Germinal center (tissue), 1 donor: Measurements from ENCODE around the gene NLGN2.

Experiments used
- DNase-seq: peaks from one replicate; pipeline ENCODE4 v3.0.0; 2012; ENCODE audit warnings: mixed read lengths, low spot score

The NLGN2 gene

DNA sequence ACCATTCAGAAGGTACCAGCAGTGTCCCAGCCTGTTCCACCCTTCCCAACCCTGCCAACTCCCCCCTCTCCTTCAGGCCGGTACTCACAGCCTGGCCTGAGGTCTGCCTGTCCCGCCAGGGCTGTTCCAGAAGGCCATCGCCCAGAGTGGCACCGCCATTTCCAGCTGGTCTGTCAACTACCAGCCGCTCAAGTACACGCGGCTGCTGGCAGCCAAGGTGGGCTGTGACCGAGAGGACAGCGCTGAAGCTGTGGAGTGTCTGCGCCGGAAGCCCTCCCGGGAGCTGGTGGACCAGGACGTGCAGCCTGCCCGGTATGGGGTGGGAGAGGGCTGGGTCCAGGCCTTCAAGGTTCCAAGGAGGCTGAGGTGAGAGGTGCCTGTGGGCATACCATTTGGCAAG is 7.2 kb downstream of the NLGN2 start:
- DNase-seq: no peak

DNA sequence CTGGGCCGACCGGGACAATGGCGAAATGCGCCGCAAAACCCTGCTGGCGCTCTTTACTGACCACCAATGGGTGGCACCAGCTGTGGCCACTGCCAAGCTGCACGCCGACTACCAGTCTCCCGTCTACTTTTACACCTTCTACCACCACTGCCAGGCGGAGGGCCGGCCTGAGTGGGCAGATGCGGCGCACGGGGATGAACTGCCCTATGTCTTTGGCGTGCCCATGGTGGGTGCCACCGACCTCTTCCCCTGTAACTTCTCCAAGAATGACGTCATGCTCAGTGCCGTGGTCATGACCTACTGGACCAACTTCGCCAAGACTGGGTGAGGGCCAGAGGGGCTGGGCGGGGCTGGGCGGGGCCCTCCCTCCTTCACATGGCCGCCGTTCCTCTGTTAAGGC is 8.1 kb downstream of the NLGN2 start:
- DNase-seq: no peak

DNA sequence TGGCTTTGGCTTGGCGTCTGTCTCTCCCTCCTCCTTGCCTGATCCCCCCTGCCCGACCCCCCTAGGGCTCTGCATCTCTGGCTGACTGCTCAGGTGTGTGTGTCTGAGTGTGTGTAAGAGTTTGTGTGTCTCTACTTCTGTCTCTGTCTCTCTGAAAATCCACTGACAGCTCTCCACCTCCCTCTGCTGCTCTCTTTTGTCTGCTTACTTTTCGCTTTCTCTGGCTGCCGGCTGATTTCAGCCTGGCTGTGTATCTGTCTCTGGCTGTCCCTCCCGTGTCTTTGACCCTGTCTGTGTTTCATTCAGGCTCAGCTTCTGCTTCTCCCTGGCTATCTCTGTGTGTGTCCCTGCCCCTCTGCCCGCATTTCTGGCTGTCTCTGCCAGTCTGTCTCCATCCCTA is 8.7 kb downstream of the NLGN2 start:
- DNase-seq: no peak

DNA sequence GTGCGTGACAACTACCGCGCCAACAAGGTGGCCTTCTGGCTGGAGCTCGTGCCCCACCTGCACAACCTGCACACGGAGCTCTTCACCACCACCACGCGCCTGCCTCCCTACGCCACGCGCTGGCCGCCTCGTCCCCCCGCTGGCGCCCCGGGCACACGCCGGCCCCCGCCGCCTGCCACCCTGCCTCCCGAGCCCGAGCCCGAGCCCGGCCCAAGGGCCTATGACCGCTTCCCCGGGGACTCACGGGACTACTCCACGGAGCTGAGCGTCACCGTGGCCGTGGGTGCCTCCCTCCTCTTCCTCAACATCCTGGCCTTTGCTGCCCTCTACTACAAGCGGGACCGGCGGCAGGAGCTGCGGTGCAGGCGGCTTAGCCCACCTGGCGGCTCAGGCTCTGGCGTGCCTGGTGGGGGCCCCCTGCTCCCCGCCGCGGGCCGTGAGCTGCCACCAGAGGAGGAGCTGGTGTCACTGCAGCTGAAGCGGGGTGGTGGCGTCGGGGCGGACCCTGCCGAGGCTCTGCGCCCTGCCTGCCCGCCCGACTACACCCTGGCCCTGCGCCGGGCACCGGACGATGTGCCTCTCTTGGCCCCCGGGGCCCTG is 9.5 kb downstream of the NLGN2 start:
- no peak for DNase-seq

DNA sequence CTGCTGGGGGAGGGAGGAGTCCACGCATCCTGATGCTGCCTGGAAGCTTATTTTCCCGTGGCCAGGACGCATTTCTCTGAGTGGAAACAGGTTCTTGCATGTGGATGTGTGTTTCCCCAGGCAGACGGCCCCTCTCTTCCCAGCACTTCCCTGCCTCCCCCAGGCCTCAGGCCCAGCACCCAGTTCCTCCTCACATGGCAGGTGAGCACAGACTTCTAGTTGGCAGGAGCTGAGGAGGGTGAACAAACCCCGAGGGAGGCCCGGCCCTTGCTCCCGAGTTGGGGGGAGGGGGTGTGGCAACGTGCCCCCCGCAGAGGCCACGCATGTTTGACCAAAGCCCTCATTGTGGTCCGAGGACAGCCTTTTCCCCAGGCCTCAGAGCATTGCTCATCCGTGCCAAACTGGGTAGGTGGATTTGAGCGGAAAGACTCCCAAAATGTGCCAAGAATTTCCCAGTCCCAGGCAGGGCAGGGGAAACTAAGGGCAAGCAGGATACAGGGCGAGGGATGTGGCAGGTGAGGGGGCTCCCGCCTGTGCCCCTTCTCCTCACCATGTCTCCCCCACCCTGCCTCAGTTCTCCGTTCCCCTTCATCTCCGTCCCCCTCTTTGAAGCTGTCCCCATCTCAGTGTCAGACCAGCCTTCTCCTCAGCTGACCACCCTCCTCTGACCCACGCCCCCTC is 11.0 kb downstream of the NLGN2 start:
- DNase-seq: no peak

DNA sequence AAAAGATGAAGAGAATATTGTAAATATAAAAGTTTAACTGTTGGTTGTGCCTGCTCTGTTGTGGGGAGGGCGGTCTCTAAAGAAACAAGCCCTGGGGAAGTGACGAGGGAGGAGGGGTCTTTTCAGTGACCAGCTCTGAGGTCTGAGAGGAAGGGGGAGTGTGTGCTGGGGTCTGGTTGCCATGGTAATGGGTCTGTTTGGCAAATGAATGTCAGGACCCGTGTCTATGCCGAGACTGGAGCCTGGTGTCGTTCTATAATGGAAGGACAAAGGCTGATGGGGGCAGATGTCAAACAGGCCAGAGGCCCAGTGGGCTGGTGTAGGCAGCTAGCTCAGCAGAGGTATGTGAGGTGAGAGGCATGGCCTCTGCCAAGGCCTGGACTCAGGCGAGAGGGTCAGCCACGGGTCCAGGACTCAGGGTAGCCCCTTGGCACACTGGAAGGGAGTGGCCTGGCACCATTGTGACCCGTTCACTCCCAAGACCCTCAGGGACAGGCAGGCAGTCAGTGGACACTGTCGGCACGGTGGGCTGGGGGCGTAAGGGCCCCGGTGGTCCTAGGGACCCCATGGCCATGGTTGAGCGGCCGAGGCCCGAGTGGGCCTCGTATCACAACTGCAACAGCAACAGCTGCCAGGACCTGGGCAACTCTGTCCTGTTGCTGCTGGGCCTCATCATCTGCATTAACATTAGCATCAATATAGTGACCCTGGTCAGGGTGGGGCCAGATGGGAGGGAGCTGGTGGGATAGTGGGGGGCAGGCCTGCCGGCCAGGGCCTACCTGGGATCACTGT is 12.4 kb downstream of the NLGN2 start, which contains the start of gene SPEM1:
TSS of gene SPEM1 (plus strand) at position 506 of the 792 bp plus-strand sequence. CDS start at position 567, 61 bp downstream.
- DNase-seq: no peak

DNA sequence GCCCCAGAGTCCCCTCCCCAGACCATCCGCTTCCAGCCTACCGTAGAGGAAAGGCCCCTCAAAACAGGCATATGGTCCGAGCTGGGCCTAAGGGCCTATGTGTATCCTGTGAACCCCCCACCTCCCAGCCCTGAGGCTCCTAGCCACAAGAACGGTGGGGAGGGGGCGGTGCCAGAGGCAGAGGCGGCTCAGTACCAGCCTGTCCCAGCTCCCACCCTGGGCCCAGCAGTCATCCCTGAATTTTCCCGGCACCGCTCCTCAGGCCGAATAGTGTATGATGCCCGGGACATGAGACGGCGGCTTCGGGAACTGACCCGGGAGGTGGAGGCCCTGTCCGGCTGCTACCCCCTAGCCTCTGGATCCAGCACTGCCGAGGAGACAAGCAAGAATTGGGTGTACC is 13.5 kb downstream of the NLGN2 start:
- no peak for DNase-seq

DNA sequence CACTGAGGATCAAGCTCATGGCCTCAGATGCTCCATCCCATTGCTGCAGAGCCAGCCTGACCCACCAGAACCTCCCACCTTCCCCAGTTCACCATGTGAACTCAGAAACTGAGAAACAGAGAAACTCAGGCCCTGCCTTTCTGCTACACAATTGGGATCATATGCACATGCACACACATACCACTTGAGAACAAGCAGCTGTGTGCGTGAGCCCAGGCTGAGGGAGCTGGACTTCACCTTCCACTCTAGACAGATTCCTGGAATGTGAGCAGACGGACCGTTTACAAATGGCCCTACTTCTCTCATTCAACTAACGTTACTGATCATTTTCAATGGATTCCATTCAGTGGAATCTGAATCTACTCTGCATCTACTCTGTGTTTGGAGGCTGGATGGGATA is 16.0 kb downstream of the NLGN2 start:
- no peak for DNase-seq

DNA sequence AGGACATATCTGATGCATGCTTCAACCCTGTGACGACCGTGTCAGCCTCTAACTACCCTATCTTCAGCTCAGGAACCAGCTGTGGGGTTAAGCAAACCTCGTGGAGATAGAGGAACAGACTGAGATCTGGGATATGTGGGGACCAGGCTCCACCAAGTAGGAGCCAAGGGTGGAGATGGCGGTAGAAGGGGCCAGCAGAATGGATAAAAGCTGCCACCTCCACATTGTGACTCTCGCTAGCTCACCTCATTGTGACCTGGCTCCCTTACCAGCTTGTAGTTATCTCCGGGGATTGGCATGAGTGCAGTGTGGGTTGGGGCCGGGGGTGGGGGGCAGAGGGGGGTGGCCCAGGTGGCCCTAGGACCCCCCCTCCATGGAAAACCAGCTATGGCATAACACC is 17.7 kb downstream of the NLGN2 start, which contains the start of gene SPEM2:
TSS of gene SPEM2 (plus strand) at position 301 of the 400 bp plus-strand sequence. CDS start at position 374, 73 bp downstream.
- DNase-seq: no peak

DNA sequence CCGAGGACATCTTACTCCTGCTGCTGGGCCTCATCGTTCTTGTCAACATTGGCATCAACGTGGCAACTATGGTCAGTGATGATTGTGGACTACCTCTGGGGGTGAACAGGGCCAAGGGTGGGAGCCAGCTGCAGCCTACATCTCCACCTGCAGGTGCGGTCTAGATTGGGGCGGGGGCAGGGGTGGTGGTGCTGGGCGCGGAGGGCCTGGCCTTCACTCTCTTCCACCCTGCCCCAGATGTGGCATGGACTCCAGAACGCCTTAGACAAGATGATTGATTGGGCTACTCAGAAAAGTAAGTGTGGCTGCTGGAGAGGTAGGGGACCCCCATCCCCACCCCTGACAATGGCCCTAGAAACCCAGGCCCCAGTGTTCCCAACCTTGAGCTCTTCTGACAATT is 18.1 kb downstream of the NLGN2 start:
- no peak for DNase-seq

DNA sequence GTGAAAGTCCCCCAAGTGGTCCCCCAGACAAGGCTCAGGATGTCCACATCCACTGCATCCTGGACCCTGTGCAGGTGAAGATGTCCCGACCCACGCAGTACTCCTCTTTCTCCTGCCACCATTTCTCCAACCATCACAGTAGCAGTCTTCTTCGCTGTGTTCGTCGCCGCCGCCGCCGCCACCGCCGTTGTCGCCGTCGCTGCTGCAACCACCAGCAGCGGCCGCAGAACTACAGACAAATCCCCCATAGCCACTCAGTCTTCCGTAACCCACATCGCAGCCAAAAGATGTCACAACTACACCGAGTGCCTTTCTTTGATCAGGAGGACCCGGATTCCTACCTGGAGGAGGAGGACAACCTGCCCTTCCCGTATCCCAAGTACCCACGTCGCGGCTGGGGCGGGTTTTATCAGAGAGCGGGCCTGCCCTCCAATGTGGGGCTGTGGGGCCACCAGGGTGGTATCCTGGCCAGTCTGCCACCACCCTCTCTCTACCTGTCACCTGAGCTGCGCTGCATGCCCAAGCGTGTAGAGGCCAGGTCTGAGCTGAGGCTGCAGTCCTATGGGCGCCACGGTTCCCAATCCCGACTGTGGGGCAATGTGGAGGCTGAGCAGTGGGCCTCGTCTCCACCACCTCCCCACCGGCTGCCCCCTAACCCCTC is 18.7 kb downstream of the NLGN2 start:
- no peak for DNase-seq

DNA sequence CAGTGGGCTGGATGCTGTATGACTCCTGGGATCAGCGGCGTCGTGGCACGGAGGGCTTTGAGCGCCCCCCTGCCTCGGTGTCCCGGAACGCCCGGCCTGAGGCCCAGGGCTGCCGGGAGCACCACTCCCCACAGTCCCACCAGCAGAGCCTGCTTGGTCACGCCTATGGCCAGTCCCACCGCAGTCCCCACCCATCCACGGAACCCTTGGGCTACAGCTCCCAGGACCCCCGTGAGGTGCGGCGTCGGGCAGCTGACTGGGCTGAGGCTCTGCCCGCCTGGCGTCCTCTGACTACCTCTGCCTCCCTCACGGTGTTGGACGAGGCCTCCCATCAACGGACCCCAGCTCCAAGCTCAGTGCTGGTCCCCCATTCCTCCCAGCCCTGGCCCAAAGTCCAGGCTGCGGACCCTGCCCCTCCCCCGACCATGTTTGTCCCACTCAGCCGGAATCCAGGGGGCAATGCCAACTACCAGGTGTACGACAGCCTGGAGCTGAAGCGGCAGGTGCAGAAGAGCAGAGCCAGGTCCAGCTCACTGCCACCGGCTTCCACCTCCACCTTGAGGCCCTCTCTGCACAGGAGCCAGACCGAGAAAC is 19.3 kb downstream of the NLGN2 start:
- no peak for DNase-seq

DNA sequence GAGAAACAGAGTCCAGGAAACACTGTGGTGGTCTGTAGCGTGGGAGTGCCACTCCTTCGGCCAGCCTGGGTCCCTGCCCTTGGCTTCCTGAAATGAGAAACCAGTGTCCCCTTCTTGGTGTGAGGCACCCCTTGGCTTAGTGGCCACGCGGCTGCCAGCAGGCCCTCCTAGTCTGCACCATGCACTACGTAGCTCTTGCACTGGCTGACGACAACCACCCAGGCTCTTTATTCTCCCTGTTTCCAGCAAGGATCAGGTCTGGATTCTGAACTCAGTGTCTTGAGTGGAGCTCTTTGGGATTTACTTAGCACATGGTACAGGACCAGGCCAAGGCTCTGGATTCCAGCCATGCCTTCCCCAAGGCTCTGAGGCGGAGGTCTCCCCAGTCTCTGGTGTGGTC is 19.9 kb downstream of the NLGN2 start:
- no peak for DNase-seq

DNA sequence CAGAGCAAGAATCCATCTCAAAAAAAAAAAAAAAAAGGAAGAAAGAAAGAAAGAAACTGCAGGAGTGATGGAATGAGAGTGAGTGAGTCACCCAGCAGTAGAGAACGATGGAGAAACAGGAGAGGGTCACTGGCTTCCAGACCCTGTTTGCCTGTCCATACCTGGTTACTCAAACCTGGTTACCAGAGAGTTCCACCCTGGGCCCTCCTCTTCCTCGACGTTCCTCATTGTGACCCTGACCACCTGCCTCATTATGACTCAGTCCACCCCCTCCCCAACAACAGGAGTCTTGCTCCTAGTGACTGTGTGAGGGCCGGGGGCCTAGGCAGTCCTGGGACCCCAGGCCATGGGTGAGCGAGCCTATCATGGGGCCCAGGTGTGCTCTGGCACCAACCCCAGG is 20.9 kb downstream of the NLGN2 start, which contains the start of gene SPEM3:
TSS of gene SPEM3 (plus strand) at position 301 of the 400 bp plus-strand sequence. CDS start at position 347, 46 bp downstream.
- DNase-seq: no peak

DNA sequence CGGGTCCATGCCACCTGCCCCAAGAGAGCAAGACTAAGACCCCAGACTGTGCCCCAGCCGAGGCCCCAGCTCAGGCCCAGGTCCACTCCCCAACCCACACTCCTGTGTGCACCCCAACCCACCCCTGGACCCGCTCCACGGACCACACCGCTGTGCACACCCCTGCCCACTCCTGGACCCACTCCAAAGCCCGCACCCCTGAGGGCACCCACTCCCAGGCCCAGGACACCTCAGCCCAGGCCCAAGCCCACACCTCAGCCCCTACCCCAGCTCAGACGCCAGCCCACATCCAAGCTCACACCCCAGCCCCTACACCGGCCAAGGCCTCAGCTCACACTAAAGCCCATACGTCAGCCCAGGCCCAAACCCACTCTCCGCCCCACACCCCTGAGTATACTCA is 22.1 kb downstream of the NLGN2 start:
- no peak for DNase-seq

DNA sequence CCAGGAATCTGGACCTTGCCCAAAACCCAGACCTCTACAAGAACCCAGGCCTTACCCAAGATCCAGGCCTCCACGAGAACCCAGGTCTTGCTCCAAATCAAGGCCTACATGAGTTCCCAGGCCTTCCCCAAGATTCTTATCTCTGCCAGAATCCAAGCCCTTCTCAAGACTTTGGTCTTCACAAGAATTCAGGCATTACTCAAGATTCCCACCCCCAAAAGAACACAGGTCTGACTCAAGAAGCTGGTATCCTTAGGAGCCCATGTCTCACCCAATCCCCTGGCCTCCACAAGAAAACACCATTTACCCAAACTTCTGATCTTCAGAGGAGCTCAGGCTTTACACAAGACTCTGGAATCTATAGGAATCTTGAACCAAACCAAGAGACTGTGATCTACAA is 23.6 kb downstream of the NLGN2 start:
- no peak for DNase-seq

DNA sequence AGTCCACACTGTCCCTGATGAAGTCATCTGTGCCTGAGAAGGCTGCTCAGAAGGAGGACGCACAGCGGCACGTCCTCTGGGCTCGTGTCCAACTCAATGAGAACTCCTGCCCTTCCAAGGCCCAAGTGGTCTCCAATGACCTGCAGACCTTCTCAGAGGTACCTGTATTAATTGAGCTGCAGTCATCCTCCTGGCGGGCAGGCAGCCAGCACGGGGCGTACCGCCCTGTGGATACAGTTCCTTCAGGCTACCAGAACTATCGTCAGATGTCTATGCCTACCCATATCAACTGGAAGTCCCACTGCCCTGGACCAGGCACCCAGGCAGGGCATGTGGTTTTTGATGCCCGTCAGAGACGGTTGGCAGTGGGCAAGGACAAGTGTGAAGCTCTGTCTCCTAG is 24.7 kb downstream of the NLGN2 start:
- DNase-seq: no peak

DNA sequence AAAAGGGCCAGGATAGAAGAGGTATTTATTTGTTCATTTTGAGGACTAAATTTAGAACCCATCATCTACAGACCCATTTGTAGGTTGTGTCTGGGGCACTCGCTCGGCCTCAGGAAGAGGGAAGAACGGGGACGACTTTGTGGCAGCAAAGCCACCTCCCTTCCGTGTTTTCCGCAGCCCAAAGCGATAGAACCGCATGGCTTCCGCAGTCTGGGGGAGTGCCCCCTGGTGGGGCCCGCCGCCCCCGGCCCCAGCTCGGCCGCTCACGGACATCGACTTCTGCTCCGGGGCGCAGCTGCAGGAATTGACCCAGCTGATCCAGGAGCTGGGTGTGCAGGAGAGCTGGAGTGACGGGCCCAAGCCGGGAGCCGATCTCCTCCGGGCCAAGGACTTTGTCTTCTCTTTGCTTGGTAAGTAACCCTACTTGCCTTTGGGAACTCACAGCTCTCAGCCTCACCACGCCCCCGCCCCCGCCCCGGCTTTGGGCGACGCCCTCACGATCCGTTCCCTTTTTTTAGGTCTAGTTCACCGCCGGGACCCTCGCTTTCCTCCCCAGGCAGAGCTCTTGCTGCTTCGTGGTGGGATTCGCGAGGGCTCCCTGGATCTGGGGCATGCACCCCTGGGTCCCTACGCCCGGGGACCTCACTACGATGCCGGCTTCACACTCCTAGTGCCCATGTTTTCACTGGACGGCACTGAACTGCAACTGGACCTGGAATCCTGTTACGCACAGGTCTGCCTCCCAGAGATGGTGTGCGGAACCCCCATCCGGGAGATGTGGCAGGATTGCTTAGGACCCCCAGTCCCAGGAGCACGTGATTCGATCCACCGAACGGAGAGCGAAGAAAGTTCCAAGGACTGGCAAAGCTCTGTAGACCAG is 28.3 kb downstream of the NLGN2 start:
- peak; percentile 64 for DNase-seq

DNA sequence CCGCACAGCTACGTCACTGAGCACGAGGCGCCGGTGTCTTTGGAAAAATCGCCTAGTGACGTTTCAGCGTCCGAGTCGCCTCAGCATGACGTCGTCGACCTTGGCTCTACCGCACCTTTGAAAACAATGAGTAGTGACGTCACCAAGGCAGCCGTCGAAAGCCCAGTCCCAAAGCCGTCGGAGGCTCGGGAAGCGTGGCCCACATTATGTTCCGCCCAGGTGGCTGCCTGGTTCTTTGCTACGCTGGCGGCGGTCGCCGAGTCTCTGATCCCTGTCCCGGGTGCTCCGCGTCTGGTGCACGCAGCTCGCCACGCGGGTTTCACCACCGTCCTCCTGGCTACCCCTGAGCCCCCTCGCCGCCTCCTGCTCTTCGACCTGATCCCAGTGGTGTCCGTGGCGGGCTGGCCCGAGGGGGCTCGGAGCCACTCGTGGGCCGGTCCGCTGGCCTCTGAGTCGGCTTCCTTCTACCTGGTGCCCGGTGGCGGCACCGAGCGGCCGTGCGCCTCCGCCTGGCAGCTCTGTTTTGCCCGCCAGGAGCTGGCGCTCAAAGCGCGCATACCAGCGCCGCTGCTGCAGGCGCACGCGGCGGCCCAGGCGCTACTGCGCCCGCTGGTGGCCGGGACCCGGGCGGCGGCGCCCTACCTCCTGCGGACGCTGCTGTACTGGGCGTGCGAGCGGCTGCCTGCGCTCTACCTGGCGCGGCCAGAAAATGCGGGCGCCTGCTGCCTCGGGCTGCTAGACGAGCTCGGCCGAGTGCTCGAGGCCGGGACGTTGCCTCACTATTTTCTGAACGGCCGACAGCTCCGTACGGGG is 29.1 kb downstream of the NLGN2 start:
- DNase-seq: peak; percentile 82

DNA sequence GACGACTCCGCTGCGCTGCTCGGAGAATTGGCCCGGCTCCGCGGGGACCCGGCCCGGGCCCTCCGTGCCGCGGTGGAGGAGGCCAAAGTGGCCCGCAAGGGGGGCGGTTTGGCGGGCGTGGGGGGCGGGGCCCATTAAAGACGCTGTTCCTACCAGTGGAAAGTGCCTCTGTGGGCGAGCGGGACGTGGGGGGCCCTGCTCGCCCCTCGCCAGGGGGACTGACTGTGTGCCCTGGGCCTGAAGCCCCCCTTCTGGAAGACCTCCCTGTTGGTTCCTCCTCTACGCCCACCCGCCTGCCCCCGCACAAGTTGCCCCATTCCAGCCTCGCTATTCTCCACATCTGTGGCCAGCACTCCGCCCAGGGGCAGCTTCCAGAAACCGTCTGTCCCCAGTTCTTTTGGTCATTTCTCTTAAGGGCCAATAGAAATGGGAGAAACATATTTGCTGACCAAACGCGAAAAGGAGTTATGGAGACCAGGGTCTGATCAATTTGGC is 29.8 kb downstream of the NLGN2 start:
- no peak for DNase-seq
